GM12875 (cell line): Measurements from ENCODE around the gene SRP9.
"Not testable (repeated sequence)": the region's sequence is repeated elsewhere in the genome, so short reads cannot be mapped to it uniquely, and the experiment has no call there.

Experiments
- H3K4me3 ChIP-seq: one replicate; pipeline ENCODE4 v1.5.1; 2011; ENCODE audit warnings: low read depth, low read length, control low read depth
- CTCF ChIP-seq: IDR thresholded peaks from 2 replicates; pipeline ENCODE4 v1.5.1; 2011; ENCODE audit warnings: low read depth, mild to moderate bottlenecking, control low read depth, inconsistent platforms, low read length, moderate library complexity, borderline replicate concordance; ENCODE audit not compliant: insufficient read depth

SRP9 gene

DNA sequence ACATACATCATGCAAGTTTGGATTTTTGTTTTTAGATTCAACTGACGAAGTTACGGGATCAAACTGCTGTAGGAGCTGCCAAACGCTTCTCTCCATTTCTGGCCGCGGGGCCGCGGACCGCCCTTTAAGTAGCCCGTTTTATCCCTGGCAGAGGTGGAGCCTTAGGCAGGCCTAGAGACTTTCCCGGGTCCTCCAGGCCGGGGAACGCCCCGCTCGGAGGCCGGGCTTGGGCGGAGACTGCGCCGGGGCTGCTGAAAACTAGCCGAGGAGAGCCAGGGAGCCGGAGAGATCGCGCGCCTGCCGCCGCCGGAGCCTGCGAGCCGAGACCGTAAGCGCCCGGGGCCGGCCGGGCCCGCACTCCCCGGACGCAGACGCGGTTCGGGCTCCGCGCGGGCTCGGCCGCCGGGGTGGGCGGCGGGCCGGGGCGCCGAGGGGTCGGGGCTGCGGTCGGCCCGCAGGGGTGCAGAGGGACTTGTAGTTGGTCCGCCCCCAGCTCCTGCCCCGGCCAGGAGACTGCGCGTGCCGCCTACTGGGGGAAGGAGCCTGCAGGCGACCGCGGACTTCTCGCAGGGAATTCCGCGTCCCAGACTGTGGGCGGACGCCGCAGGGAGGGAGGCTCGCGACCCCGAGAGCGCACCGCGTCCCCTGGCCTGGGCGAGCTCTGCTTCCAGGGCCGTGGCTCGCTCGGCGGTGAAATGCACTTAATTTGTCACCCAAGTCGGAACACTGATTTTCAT, 32.4 kb downstream of the SRP9 start, which contains the start of gene EPHX1:
EPHX1 (plus strand) TSS at position 283 of the 737 bp plus-strand sequence. CDS start 18,606 bp downstream, outside the sequence.
- TF ChIP-seq CTCF: peak; percentile 29; the same call in 1 of the 2 replicates
- peak within 1 kb of the TSS; percentile 52 for H3K4me3 ChIP-seq

DNA sequence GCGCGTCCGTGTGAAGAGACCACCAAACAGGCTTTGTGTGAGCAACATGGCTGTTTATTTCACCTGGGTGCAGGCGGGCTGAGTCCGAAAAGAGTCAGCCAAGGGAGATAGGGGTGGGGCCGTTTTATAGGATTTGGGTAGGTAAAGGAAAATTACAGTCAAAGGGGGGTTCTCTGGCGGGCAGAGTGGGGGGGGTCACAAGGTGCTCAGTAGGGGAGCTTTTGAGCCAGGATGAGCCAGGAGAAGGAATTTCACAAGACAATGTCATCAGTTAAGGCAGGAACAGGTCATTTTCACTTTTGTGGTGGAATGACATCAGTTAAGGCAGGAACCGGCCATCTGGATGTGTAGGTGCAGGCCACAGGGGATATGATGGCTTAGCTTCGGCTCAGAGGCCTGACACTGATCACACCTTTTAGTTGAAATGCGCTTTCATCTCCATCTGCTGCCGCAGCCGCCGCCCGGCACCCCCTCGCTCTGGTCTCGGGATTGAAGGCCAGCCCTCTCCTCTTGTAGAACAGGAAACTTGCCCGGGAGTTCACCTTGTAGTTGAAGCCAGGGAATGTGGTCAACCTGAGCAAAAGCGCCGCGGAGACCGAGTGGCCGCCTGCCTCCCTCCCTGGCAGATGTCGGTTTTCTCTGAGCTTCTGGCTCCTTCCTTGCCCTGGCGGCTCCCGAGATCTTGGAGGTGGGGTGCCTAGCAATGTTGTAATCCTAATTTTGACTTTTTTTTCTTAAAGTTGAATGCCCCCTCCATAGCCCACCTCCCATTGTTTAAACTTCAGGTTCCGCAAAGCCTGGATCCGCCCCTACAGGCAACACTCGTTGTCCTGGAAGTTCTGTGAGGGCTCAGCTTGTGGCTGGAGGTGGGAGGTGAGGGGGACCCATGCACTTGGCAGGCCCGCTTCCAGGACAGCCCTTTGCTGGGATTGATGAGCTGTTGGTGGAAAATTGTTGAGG, 33.2 kb downstream of the SRP9 start:
- peak overlapping the region; percentile 52 for H3K4me3 ChIP-seq

GRCh38 chr1:225811622-225812487, 34.2 kb downstream of the SRP9 start:
- no peak overlapping the region for H3K4me3 ChIP-seq
- no peak for TF ChIP-seq CTCF

- no peak overlapping the region for H3K4me3 ChIP-seq
- TF ChIP-seq CTCF: no peak
Measured at GRCh38 chr1:225812488-225813213, 35.0 kb downstream of the SRP9 start.

GRCh38 chr1:225813214-225813964, 35.8 kb downstream of the SRP9 start:
- no peak for TF ChIP-seq CTCF
- no peak overlapping the region for H3K4me3 ChIP-seq

DNA sequence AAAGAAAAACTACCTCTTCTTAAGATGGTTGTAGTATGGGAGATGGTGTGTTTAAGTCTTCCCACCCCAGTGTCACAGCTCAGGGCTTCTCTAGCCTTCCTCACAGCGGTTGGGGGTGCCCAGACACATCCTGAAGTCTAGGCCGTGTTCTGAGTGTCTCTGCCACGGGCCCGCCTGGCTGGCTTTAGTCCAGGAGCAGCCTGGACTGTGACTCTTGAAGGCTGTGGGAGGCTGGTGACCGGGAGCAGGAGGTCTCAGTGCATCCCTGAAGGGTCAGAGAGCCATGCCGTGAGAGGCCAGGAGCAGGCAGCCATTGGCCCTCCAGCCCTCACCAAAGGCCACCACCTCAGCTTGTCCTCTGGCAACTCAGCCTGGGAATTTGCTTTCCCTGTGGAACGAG, 36.8 kb downstream of the SRP9 start:
- H3K4me3 ChIP-seq: no peak overlapping the region
- no peak for TF ChIP-seq CTCF

GRCh38 chr1:225815090-225815489, 37.5 kb downstream of the SRP9 start:
- not testable (repeated sequence) for H3K4me3 ChIP-seq
